ENCODE measurements around the gene NFATC1.
"Not testable (repeated sequence)": the region's sequence is repeated elsewhere in the genome, so short reads cannot be mapped to it uniquely, and the experiment has no call there.

The NFATC1 gene

DNA sequence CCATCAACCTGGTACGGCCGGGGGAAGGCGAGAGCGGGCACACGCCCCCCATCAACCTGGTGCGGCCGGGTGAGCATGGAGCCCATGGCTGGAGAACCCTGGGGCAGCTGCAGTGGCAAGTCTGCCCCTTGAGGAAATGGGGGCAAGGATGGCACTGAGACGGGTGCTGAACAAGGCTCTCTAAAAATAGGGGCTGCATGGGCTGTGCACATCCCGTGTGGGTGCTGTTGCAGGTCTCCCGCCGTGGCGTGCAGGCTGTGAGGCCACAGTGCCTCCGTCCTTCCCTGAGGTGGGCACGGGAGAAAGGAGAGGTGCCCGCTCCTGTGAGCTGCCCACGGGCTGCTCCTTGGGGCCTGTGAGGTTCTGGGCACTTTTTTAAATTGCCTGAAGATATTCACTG lies 99.2 kb downstream of the NFATC1 start:
- no peaks in the 10 kb centered on the region for H3K4me1 ChIP-seq (ENCODE audit: insufficient read depth, low read length)

DNA sequence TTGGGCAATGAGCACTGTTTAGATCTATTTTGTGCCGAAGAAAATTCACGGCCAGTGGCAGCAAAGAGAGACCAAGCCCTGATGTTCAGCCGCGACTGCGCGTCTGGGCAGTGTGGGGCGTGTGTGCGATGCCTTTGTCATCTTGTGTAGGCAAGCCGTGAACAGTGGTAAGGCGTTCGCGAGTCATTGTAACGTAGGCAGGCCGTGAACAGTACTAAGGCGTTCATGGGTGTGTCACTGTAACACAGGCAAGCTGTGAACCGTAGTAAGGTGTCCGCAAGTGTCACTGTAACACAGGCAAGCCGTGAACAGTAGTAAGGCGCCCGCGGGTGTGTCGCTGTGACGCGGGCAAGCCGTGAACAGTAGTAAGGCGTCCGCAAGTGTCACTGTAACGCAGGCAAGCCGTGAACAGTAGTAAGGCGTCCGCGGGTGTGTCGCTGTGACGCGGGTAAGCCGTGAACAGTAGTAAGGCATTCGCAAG lies 99.9 kb downstream of the NFATC1 start:
- Histone ChIP-seq H3K9ac (ENCODE audit: low read depth, low read length) (no peak overlapping the region), H3K4me3 (ENCODE audit: low read length) (no peak overlapping the region), H3K27me3 (ENCODE audit: insufficient read depth, low read length) (no peaks in the 10 kb centered on the region), H3K4me1 (ENCODE audit: insufficient read depth, low read length) (no peaks in the 10 kb centered on the region), H3K36me3 (ENCODE audit: insufficient read depth, low read length) (no peaks in the 10 kb centered on the region), H3K27ac (ENCODE audit: low read depth, low read length) (no peak overlapping the region), H3K9me3 (ENCODE audit: insufficient read depth, low read depth, low read length) (peaks cover 23% of the 10 kb centered on the region)
- 96% methylated on average over 37 of the region's 37 CpGs for WGBS

More for the DNA sequence above, 99.2 kb downstream of the NFATC1 start:
- no peak overlapping the region for H3K9ac ChIP-seq (ENCODE audit: low read depth, low read length)
- no peak overlapping the region for H3K27ac ChIP-seq (ENCODE audit: low read depth, low read length)
- no peak overlapping the region for H3K4me3 ChIP-seq (ENCODE audit: low read length)
- H3K9me3 ChIP-seq (ENCODE audit: insufficient read depth, low read depth, low read length): peaks cover 20% of the 10 kb centered on the region
- WGBS: 97% methylated on average over 16 of the region's 16 CpGs
- no peaks in the 10 kb centered on the region for H3K27me3 ChIP-seq (ENCODE audit: insufficient read depth, low read length)
- no peaks in the 10 kb centered on the region for H3K36me3 ChIP-seq (ENCODE audit: insufficient read depth, low read length)

DNA sequence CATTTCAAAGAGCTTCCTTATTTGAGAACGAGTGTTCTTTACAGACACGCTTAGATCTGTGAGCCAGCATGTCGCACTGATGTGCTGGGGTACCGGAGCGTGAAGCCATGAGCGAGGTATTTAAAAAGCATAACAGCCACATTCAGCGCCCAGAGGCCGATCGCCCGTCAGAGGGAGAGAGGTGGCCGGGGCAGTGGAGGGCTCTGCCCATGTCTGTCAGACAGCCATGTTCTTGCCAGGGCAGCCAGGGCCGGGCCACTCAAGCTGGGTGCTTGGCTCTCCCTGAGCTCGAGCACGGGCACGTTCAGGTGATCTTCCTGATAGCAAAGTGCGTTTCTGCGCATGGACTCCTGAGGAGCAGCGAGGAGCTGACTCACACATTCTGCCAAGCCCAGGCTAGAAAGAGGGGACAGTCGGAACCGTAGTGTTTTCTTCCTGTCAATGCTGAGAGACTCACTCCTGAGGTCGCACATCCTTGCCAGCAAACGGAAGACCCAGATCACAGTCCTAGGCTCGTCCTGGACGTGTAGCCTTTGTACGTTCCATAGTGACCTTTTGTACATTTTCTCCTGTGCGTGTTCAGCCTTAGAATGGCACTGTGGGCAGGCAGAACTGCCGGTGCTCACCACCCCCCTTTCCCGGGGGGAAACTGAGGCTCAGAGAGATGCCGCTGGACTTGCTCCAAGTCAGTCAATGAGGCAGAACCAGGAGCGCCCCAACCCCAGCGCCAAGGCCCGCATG lies 100.7 kb downstream of the NFATC1 start:
- no peaks in the 10 kb centered on the region for H3K4me1 ChIP-seq (ENCODE audit: insufficient read depth, low read length)
- no peaks in the 10 kb centered on the region for H3K36me3 ChIP-seq (ENCODE audit: insufficient read depth, low read length)
- peaks cover 23% of the 10 kb centered on the region for H3K9me3 ChIP-seq (ENCODE audit: insufficient read depth, low read depth, low read length)
- no peak overlapping the region for H3K4me3 ChIP-seq (ENCODE audit: low read length)
- WGBS: 96% methylated on average over 32 of the region's 32 CpGs
- H3K27me3 ChIP-seq (ENCODE audit: insufficient read depth, low read length): no peaks in the 10 kb centered on the region
- H3K27ac ChIP-seq (ENCODE audit: low read depth, low read length): no peak overlapping the region
- no peak overlapping the region for H3K9ac ChIP-seq (ENCODE audit: low read depth, low read length)

DNA sequence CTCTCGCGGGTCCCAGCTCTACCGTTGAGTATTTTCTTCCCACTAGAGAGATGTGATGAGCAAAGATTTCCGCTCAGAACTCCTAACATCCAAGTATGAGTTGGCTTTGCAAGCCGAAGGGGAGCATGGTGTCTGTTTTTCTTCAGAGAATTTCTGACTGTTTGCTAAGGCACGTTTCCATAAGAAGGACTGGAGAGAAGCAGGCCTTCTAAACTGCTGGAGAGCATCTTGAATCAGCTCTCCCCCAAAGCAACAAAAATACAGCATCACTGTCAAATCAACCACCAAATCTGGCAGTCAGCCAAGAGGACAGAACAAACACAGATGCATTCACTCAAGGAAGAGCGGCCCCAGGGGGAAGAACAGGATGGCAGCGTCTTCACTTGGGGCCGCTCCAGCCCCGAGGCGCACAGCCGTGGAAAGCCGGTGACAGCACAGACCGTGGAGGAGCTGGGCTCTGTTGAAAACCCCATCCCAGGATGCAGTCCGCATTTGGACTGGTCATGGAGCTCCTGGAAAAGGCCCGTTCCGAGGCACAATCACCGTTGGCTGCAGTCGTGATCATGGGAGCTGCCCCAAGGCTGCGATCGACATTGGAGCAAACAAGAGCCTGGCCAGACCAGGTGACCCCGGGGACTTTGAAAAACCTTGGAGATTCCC lies 101.4 kb downstream of the NFATC1 start:
- Histone ChIP-seq H3K36me3 (ENCODE audit: insufficient read depth, low read length) (no peaks in the 10 kb centered on the region), H3K4me1 (ENCODE audit: insufficient read depth, low read length) (no peaks in the 10 kb centered on the region), H3K4me3 (ENCODE audit: low read length) (no peak overlapping the region), H3K27me3 (ENCODE audit: insufficient read depth, low read length) (no peaks in the 10 kb centered on the region), H3K9ac (ENCODE audit: low read depth, low read length) (no peak overlapping the region), H3K27ac (ENCODE audit: low read depth, low read length) (no peak overlapping the region), H3K9me3 (ENCODE audit: insufficient read depth, low read depth, low read length) (peaks cover 23% of the 10 kb centered on the region)
- WGBS: 95% methylated on average over 22 of the region's 22 CpGs

DNA sequence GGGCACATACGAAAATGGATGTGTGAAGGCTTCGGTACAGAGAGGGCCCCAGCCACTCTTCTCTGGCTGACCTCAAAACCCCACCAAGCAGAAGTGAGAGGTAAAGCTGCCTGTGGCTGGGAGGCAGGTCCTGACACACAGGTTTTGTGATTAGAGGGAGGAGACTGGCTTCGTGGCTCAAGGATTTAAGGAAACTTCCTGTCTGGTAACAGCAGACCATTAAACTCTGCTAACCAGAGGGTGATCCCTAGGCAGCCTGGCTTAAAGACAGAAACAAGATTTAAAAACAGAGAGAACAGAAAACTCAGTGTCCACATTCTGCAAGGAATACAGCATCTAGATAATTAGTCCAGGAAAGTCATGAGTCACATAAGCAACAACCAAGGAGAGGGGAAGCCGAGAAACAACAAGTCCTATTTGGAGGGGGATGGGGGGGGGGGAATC lies 101.9 kb downstream of the NFATC1 start:
- 85% methylated on average over 4 of the region's 4 CpGs for WGBS
- Histone ChIP-seq H3K36me3 (ENCODE audit: insufficient read depth, low read length) (no peaks in the 10 kb centered on the region), H3K4me1 (ENCODE audit: insufficient read depth, low read length) (no peaks in the 10 kb centered on the region), H3K27ac (ENCODE audit: low read depth, low read length) (no peak overlapping the region), H3K9me3 (ENCODE audit: insufficient read depth, low read depth, low read length) (peaks cover 23% of the 10 kb centered on the region), H3K4me3 (ENCODE audit: low read length) (no peak overlapping the region), H3K9ac (ENCODE audit: low read depth, low read length) (no peak overlapping the region), H3K27me3 (ENCODE audit: insufficient read depth, low read length) (no peaks in the 10 kb centered on the region)

DNA sequence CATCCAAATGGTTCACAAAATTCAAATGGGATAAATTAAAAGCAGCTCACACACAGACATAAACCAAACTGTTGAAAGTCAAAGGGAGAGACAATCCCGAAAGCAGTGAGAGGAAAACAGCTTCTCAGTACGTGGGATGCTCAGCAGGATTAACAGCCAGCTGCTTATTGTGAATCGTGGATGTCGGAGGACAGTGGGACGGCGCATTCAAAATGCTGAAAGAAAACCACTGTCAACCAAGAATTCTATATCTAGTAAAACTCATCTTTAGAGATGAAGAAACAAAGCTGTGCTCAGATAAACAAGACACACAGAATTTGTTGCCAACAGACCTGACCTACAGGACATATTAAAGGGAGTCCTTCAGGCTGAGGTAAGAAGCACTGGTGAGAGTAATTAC lies 102.9 kb downstream of the NFATC1 start:
- H3K4me1 ChIP-seq (ENCODE audit: insufficient read depth, low read length): no peaks in the 10 kb centered on the region
- peaks cover 23% of the 10 kb centered on the region for H3K9me3 ChIP-seq (ENCODE audit: insufficient read depth, low read depth, low read length)
- H3K4me3 ChIP-seq (ENCODE audit: low read length): no peak overlapping the region
- H3K27ac ChIP-seq (ENCODE audit: low read depth, low read length): no peak overlapping the region
- H3K27me3 ChIP-seq (ENCODE audit: insufficient read depth, low read length): no peaks in the 10 kb centered on the region
- H3K9ac ChIP-seq (ENCODE audit: low read depth, low read length): no peak overlapping the region
- no peaks in the 10 kb centered on the region for H3K36me3 ChIP-seq (ENCODE audit: insufficient read depth, low read length)
- 96% methylated on average over 6 of the region's 6 CpGs for WGBS

DNA sequence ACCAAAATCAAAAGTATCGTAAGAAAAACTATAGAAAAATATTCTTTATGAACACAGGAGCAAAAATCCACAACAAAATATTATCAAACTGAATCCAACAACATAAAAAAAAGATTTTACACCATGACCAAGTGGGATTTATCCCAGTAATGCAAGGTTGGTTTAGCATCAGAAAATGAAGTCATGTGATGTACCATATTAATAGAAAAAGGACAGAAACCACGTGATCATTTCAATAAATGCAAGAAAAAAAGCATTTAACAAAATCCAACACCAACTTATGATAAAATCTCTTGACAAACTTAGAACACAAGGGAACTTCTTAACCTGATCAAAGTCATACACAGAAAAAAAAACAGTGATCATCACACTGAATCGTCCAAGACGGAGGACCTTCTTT lies 105.3 kb downstream of the NFATC1 start:
- Histone ChIP-seq H3K36me3 (ENCODE audit: insufficient read depth, low read length) (no peaks in the 10 kb centered on the region), H3K4me1 (ENCODE audit: insufficient read depth, low read length) (no peaks in the 10 kb centered on the region), H3K9ac (ENCODE audit: low read depth, low read length) (no peak overlapping the region), H3K27ac (ENCODE audit: low read depth, low read length) (no peak overlapping the region), H3K27me3 (ENCODE audit: insufficient read depth, low read length) (no peaks in the 10 kb centered on the region), H3K9me3 (ENCODE audit: insufficient read depth, low read depth, low read length) (peaks cover 23% of the 10 kb centered on the region), H3K4me3 (ENCODE audit: low read length) (no peak overlapping the region)
- 95% methylated on average over 4 of the region's 4 CpGs for WGBS

DNA sequence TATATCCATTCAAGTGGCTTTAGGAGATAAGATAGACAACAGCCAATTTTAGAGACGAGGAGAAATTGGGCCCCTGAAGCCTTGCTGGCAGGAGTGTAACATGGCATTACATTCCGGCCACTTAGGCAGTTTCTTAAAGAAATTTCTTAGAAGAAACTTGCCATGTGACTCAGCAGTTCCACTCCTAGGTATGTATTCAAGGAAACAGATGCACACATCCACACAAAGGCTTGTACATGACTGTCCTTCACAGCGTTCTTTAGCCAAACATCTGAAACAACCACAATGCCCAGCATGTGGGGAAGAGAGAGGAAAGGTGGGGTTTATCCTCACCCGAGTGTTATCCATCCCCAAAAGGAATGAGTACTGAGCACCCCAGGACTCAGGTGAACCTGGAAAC lies 107.1 kb downstream of the NFATC1 start:
- Histone ChIP-seq H3K4me3 (ENCODE audit: low read length) (no peak overlapping the region), H3K36me3 (ENCODE audit: insufficient read depth, low read length) (no peaks in the 10 kb centered on the region), H3K9ac (ENCODE audit: low read depth, low read length) (no peak overlapping the region), H3K9me3 (ENCODE audit: insufficient read depth, low read depth, low read length) (peaks cover 21% of the 10 kb centered on the region), H3K27ac (ENCODE audit: low read depth, low read length) (no peak overlapping the region), H3K27me3 (ENCODE audit: insufficient read depth, low read length) (peaks cover 6% of the 10 kb centered on the region; the same call in 1 of the 2 replicates), H3K4me1 (ENCODE audit: insufficient read depth, low read length) (peaks cover under 1% of the 10 kb centered on the region; the same call in 1 of the 2 replicates)
- WGBS: 98% methylated on average over 4 of the region's 4 CpGs

DNA sequence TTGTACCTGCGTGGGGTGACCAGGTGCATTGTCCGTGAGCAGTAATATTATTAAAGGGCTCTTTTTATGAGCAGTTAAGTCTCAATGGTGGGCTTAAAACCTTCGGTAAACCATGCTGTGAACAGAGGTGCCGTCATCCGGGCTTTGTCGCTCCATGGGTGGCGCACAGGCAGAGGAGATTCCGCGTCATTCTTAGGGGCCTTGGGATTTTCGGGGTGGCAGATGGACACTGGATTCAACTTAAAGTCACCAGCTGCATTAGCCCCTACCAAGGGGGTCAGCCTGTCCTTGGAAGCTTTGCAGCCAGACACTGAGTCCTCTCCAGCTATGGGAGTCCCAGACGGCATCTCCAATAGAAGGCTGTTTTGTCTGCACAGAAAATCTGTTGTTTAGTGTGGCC lies 107.7 kb downstream of the NFATC1 start:
- Histone ChIP-seq H3K36me3 (ENCODE audit: insufficient read depth, low read length) (no peaks in the 10 kb centered on the region), H3K9ac (ENCODE audit: low read depth, low read length) (no peak overlapping the region), H3K4me1 (ENCODE audit: insufficient read depth, low read length) (peaks cover 3% of the 10 kb centered on the region; the same call in 1 of the 2 replicates), H3K4me3 (ENCODE audit: low read length) (no peak overlapping the region), H3K27me3 (ENCODE audit: insufficient read depth, low read length) (peaks cover 12% of the 10 kb centered on the region), H3K27ac (ENCODE audit: low read depth, low read length) (no peak overlapping the region), H3K9me3 (ENCODE audit: insufficient read depth, low read depth, low read length) (peaks cover 18% of the 10 kb centered on the region)
- WGBS: 96% methylated on average over 11 of the region's 11 CpGs

DNA sequence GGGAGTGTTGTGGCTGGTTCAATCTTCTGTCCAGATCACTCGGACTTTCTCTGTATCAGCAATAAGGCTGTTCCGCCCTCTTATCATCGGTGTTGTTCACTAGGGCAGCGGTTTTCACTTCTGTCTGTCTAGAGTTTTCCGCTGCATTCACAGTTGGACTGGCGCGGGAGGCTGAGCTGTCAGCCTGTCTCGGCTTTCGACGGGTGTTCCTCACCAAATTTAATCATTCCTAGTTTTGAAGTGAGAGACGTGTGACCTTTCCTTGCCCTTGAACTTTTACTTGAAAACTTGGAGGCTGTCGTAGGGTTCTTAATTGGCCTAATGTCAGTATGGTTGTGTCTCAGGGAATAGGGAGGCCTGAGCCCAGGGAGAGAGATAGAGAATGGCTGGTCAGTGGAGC lies 108.3 kb downstream of the NFATC1 start:
- 95% methylated on average over 12 of the region's 12 CpGs for WGBS
- peaks cover 12% of the 10 kb centered on the region for H3K9me3 ChIP-seq (ENCODE audit: insufficient read depth, low read depth, low read length)
- no peak overlapping the region for H3K4me3 ChIP-seq (ENCODE audit: low read length)
- H3K4me1 ChIP-seq (ENCODE audit: insufficient read depth, low read length): peaks cover 3% of the 10 kb centered on the region; the same call in 1 of the 2 replicates
- H3K27me3 ChIP-seq (ENCODE audit: insufficient read depth, low read length): peaks cover 13% of the 10 kb centered on the region
- H3K27ac ChIP-seq (ENCODE audit: low read depth, low read length): no peak overlapping the region
- H3K36me3 ChIP-seq (ENCODE audit: insufficient read depth, low read length): no peaks in the 10 kb centered on the region
- no peak overlapping the region for H3K9ac ChIP-seq (ENCODE audit: low read depth, low read length)

DNA sequence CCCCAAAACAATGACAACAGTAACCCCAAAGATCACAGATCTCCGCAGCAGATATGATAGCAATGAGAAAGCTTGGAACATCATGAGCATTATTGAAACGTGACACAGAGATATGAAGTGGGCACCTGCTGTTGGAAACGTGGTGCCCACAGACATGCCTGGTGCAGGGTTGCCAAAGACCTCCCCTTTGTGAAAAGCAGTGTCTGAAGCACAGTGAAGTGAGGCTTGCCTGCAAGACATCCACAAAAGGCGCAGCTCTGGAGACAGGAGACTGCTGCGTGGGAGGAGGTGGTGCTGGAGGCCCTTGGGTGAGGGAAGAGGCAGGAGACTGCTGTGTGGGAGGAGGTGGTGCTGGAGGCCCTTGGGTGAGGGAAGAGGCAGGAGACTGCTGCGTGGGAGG lies 108.8 kb downstream of the NFATC1 start:
- not testable (repeated sequence) for H3K9ac ChIP-seq (ENCODE audit: low read depth, low read length); H3K4me1 ChIP-seq (ENCODE audit: insufficient read depth, low read length); H3K36me3 ChIP-seq (ENCODE audit: insufficient read depth, low read length); H3K27ac ChIP-seq (ENCODE audit: low read depth, low read length); H3K9me3 ChIP-seq (ENCODE audit: insufficient read depth, low read depth, low read length); H3K4me3 ChIP-seq (ENCODE audit: low read length)
- peaks cover 13% of the 10 kb centered on the region for H3K27me3 ChIP-seq (ENCODE audit: insufficient read depth, low read length)
- 91% methylated on average over 5 of the region's 6 CpGs for WGBS
